ENCODE data around the gene STXBP5. TPM values are rescaled to one million over a fixed set of nuclear protein-coding genes. Genes with fewer than 3 reads are reported as not detected.

The STXBP5 gene
- 7.9 and 15.1 TPM in 2 replicates for total RNA-seq (2014; rRNA removed; shearing (Covaris generic))

DNA sequence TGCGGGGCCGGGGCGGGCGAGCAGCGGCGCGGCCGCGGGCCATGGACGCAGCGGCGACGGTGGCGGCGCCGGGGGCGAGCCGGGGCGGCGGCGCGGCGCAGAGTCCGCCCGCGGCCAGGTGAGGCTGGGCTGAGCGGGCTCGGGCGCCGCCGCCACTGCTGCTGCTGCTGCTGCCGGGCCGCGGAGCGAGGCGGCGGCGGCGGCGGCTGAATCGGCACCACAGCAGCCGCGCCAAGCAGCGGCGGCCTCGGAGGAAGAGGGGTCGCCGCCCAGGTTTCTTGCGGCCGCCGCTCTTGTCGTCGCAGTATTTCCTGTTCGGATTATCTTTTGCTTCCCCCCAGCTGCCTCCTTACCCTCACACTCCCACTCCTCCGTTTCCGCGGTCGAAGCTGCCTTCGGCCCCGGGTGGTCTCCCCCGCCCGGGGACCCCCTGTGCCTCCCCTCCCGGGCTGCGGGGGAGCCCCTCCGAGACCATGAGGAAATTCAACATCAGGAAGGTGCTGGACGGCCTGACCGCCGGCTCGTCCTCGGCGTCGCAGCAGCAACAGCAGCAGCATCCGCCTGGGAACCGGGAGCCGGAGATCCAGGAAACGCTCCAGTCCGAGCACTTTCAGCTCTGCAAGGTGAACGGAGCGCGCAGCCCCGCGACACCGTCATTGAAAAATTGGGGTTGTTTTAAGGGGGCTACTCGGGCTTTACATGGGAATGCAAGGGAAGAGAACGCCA lies at the start of gene STXBP5:
TSS of gene STXBP5 (plus strand) at position 358 of the 726 bp plus-strand sequence. CDS start at position 474, 116 bp downstream.
- peak; percentile 81 for DNase-seq (ENCODE audit: low spot score)

- peak; percentile 36 for DNase-seq (ENCODE audit: low spot score)
These were observed 49.8 kb upstream of the STXBP5 start for GRCh38 chr6:147154454-147154853.

GRCh38 chr6:147156218-147156617 lies 48.0 kb upstream of the STXBP5 start:
- no peak for DNase-seq (ENCODE audit: low spot score)

DNA sequence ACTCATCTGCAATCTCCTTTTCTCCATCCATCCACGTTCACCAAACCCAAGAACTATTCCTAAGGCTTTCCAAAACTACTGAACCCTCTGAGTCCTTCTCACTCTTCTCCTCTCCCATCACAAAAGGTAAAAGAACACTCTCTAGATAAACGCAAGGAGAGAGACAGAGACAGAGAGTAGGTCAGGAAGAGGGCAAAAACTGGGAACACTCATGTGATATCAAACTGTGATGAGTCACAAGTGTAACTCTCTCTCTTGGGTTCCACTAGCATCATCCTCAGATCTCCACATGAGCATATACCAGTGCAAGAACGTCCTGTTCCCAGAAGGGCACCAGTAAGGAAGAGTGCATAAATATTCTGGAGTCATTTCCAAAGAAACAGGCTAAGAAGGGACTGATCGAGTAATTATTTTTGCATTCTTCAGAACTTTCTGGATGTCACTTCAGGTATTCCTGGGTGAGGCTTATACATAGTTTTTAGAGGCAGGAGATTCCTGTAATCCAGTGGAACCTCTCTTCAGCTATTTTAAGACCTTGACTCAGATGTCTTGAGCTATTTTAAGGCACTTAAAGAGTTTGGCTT lies 47.3 kb upstream of the STXBP5 start:
- no peak for DNase-seq (ENCODE audit: low spot score)

DNA sequence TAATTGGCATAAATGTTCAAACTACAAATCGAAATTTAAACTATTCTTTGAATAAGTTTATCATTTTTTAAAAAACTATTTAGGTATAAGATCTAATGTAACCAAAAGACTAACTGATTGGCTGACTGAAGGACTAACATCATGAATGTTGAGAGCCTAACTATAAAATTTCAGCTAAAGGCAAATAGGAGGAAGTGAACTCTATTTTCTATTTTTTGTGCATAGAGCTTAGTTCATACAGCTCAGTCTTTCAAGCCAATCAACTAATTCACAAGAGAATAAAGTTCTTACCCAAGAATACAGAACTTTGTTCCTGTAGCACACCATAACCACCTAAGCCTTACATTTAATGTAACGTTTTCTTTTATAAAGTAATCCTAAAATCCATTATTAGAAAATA lies 46.3 kb upstream of the STXBP5 start:
- DNase-seq (ENCODE audit: low spot score): no peak

GRCh38 chr6:147158881-147159280 lies 45.3 kb upstream of the STXBP5 start:
- DNase-seq (ENCODE audit: low spot score): no peak

- no peak for DNase-seq (ENCODE audit: low spot score)
These were observed 44.5 kb upstream of the STXBP5 start for GRCh38 chr6:147159536-147160374.

GRCh38 chr6:147160593-147160992 lies 43.6 kb upstream of the STXBP5 start:
- DNase-seq (ENCODE audit: low spot score): no peak

DNA sequence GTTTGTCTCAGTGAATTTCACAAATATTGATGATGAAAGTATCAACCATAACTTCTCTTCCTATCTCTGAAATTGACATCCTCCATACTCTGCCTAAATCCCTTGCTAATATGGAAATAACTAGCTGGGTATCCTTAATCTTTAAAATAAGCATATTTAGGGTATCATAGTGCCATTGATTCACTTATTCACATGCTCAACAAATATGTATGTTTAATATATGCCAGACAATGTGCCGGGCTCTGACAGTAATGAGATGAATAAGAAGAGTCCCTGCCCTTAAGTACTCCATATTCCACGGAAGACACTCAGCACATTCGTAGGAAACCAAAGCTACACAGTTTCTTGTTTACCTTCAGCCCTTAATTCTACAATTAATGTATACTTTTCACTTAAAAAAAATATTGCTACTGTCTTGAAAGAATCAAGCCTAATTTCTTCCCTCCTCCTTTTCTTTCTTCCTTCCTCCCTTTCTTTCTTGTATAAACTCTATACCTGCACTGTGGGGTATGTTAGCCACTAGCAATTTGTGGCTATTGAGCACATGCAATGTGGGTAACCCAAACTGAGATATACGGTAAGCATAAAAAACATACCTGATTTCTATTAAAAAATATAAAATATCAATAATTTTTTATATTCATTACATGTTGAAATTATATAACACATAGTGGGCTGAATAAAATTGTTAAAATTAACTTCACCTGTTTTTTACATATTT lies 42.8 kb upstream of the STXBP5 start:
- DNase-seq (ENCODE audit: low spot score): no peak

GRCh38 chr6:147161974-147162495 lies 42.2 kb upstream of the STXBP5 start:
- DNase-seq (ENCODE audit: low spot score): peak; percentile 55

- DNase-seq (ENCODE audit: low spot score): no peak
These were observed 39.5 kb upstream of the STXBP5 start for GRCh38 chr6:147164761-147165160.

GRCh38 chr6:147166360-147166944 lies 37.8 kb upstream of the STXBP5 start:
- DNase-seq (ENCODE audit: low spot score): no peak

DNA sequence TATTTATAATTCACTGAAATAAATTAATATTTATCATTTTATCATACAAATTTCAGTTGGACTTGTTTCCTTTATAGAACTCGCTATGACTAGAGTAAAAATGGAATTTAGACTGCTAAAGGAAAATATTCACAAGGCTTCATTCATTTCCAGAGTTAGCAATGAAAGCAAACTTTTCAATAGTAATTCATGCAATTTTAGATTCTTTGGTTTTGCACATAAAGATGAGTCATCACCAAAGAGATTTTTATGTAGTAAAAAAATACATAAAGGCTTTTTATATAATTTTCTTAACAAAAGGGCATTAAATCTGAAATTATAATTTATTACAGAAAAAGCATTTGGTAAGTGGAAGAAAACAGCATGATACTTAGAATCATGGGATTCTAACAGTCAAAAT lies 37.2 kb upstream of the STXBP5 start:
- DNase-seq (ENCODE audit: low spot score): no peak

- no peak for DNase-seq (ENCODE audit: low spot score)
These were observed 36.4 kb upstream of the STXBP5 start for GRCh38 chr6:147167576-147168461.

DNA sequence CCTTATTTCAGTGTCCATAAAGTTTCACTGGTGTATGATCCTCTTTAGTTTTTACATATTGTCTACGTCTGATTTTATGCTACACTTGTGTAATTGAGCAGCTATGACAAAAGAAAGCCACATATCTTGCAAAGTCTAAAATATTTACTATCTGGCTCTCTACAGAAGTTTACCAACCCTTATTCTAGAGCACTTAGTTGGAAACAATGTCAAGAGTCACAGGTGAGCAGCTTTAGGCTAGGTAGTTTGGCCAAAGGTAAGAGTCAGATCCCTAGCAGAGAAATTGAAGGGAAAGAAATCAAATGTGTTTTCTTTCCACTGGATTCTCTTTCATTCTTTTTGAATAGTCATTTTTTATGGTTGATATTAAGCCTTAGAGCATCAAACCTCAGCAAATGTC lies 34.7 kb upstream of the STXBP5 start:
- DNase-seq (ENCODE audit: low spot score): no peak

DNA sequence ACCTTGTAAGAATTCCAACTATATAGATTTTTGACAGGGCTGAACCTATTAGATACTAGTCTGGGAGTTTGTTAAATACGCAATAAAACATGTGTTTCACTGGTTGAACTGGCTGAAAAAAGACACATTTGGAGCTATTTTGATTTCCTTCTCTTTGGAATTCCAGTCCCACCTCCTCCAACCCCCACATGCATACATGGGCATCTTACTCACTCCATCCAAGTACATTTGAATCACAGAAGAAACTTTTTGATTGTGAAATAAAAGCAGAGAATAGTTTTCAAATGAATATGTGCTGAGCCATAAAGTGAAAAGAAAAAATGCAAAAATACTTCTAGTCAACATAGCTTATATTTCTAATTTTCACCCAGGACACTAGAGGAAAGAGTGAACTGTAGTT lies 33.9 kb upstream of the STXBP5 start:
- no peak for DNase-seq (ENCODE audit: low spot score)

DNA sequence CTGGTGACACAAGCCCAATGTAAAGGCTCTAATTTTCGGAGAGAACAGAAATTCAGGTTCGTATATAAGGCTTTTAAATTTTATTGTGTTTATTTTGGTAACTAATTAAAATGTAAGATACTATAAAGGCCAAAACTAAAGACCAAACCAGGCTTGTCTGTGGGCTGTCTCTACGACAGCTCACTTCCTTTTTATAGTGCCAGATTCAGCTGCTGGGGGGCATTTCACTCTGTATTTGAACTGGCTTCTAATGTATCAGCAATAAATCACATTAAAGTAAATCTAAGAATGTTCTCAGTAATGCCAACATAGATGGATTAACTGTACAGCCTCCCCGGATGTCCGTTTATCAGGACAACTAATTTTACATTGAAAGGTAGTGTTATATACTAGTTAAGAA lies 31.1 kb upstream of the STXBP5 start:
- DNase-seq (ENCODE audit: low spot score): no peak

DNA sequence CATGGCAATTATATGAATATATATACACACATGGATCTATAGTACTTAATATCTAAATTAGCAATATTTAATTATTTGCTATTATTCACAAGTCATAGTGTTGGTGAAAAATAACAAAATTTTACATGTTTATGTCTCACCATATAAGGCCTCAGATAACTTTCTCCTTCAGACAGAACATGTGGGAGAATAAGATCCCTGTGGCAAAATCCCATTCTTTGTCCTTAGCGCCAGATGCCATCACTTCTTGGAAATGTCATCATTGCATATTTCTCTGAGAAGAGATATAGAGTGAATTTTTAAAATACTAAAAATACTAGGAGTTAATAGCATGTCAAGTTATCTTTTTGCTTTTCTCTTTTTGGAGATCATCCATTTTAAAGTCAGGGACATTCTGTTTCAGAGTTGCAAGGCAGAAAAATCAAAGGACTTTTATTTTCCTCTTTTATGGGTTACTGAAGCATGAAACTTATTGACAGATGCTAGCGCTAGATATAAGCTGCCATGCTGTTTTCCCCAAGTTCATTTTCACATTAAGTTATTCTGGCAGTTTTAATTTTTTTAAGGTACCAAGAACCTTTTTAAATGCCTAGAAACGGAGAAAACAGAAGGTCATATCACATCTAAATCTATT lies 30.4 kb upstream of the STXBP5 start:
- DNase-seq (ENCODE audit: low spot score): no peak

GRCh38 chr6:147176795-147177194 lies 27.4 kb upstream of the STXBP5 start:
- no peak for DNase-seq (ENCODE audit: low spot score)

GRCh38 chr6:147177286-147177685 lies 26.9 kb upstream of the STXBP5 start:
- no peak for DNase-seq (ENCODE audit: low spot score)

All from HT-29 (cell line).